HepG2 (cell line): ENCODE results near the gene ZG16. TPM values are rescaled to one million over a fixed set of nuclear protein-coding genes. Genes with fewer than 3 reads are reported as not detected.
A peak's percentile ranks its signal among the peaks of the same experiment; 100 is the strongest.

ENCODE experiments used
- ATM ChIP-seq: fragments of 450-650 bp; IDR thresholded peaks from 2 replicates; pipeline ENCODE4 v1.7.1; 2017; ENCODE audit warnings: mild to moderate bottlenecking, borderline replicate concordance
- CENPT ChIP-seq: sonication (generic); formaldehyde crosslinking; IDR thresholded peaks from 2 replicates; pipeline ENCODE4 v1.8.0; 2022; ENCODE audit warnings: low read depth, mild to moderate bottlenecking, moderate library complexity, missing genetic modification reagents
- CENPX ChIP-seq: sonication (generic); formaldehyde crosslinking; IDR thresholded peaks from 2 replicates; pipeline ENCODE4 v1.9.0; 2021; ENCODE audit warnings: mild to moderate bottlenecking, missing genetic modification reagents, moderate library complexity
- JUNB ChIP-seq: sonication (generic); formaldehyde crosslinking; IDR thresholded peaks from 2 replicates; pipeline ENCODE4 v1.8.0; 2022; ENCODE audit warnings: missing genetic modification reagents, mild to moderate bottlenecking, borderline replicate concordance
- MED1 ChIP-seq: sonication (generic); formaldehyde crosslinking; IDR thresholded peaks from 2 replicates; pipeline ENCODE4 v1.4.0; 2020; ENCODE audit warnings: missing genetic modification reagents
- MIER3 ChIP-seq: IDR thresholded peaks from 2 replicates; pipeline ENCODE4 v1.6.1; 2016; ENCODE audit warnings: missing compliant biosample characterization, borderline replicate concordance
- MTF2 ChIP-seq: sonication (generic); formaldehyde crosslinking; IDR thresholded peaks from 2 replicates; pipeline ENCODE4 v1.5.0; 2020; ENCODE audit warnings: missing genetic modification reagents, borderline replicate concordance
- NFYC ChIP-seq: IDR thresholded peaks from 2 replicates; pipeline ENCODE4 v1.6.1; 2016; ENCODE audit warnings: missing genetic modification reagents, missing compliant biosample characterization
- RFXANK ChIP-seq: IDR thresholded peaks from 2 replicates; pipeline ENCODE4 v1.6.1; 2016
- SSRP1 ChIP-seq: IDR thresholded peaks from 2 replicates; pipeline ENCODE4 v1.6.1; 2016; ENCODE audit warnings: control low read depth
- WIZ ChIP-seq: sonication (generic); formaldehyde crosslinking; IDR thresholded peaks from 2 replicates; pipeline ENCODE4 v1.5.1; 2020; ENCODE audit warnings: mild to moderate bottlenecking, missing genetic modification reagents
- ZNF703 ChIP-seq: sonication (generic); formaldehyde crosslinking; IDR thresholded peaks from 2 replicates; pipeline ENCODE4 v1.5.1; 2020; ENCODE audit warnings: missing genetic modification reagents, mild to moderate bottlenecking, moderate library complexity, borderline replicate concordance
- ZNF772 ChIP-seq: sonication (generic); formaldehyde crosslinking; IDR thresholded peaks from 2 replicates; pipeline ENCODE4 v1.5.0; 2020; ENCODE audit warnings: mild to moderate bottlenecking, missing genetic modification reagents
- polyA plus RNA-seq, 8 experiments: library from polyadenylated mRNA; depleted of rRNA in 3 of 8; stranded (reverse) in 7 of 8; unstranded in 1 of 8; fragments of >200 nt; fragmentation: Illumina TruSeq in 4 of 8; extraction: Trizol in 4 of 8; gene quantifications; 2 replicates each; pipeline versions ENCODE4 v1.2.1 to v1.2.3, GENCODE V29; 2011 to 2016; ENCODE audit warnings: low read depth in 4 of 8, missing spikeins in 1 of 8, mixed read lengths in 1 of 8; ENCODE audit not compliant: insufficient read depth in 1 of 8
- total RNA-seq, 5 experiments: library from RNA; depleted of rRNA; stranded (reverse); fragments of >200 nt; fragmentation: Illumina TruSeq; extraction: Trizol; gene quantifications; 2 replicates each; pipeline ENCODE4 v1.2.3, GENCODE V29; 2016; ENCODE audit warnings: low read depth in 1 of 5
- TF ChIP-seq, protein P1 (sequence below): sonication (generic); formaldehyde crosslinking; IDR thresholded peaks from 2 replicates; pipeline ENCODE4 v1.5.0; 2020; ENCODE audit warnings: mild to moderate bottlenecking, missing genetic modification reagents
- TF ChIP-seq, protein P2 (sequence below): sonication (generic); formaldehyde crosslinking; IDR thresholded peaks from 2 replicates; pipeline ENCODE4 v1.5.0; 2020; ENCODE audit warnings: missing genetic modification reagents, mild to moderate bottlenecking, borderline replicate concordance
- TF ChIP-seq, protein P3 (sequence below): sonication (generic); formaldehyde crosslinking; IDR thresholded peaks from 2 replicates; pipeline ENCODE4 v1.8.1; 2022; ENCODE audit warnings: low read depth, mild to moderate bottlenecking, missing genetic modification reagents
- TF ChIP-seq, protein P4 (sequence below): sonication (generic); formaldehyde crosslinking; IDR thresholded peaks from 2 replicates; pipeline ENCODE4 v1.4.0; 2020; ENCODE audit warnings: missing genetic modification reagents, borderline replicate concordance
- TF ChIP-seq, protein P5 (sequence below): sonication (generic); formaldehyde crosslinking; IDR thresholded peaks from 2 replicates; pipeline ENCODE4 v1.4.0; 2020; ENCODE audit warnings: missing genetic modification reagents, mild to moderate bottlenecking, borderline replicate concordance

The ZG16 gene
- total and polyA plus RNA-seq, 2 of the 13 experiments (the other 11 are each of a cell fraction or from before 2014, with no cell fraction given): 0.04 to 0.07 TPM

DNA sequence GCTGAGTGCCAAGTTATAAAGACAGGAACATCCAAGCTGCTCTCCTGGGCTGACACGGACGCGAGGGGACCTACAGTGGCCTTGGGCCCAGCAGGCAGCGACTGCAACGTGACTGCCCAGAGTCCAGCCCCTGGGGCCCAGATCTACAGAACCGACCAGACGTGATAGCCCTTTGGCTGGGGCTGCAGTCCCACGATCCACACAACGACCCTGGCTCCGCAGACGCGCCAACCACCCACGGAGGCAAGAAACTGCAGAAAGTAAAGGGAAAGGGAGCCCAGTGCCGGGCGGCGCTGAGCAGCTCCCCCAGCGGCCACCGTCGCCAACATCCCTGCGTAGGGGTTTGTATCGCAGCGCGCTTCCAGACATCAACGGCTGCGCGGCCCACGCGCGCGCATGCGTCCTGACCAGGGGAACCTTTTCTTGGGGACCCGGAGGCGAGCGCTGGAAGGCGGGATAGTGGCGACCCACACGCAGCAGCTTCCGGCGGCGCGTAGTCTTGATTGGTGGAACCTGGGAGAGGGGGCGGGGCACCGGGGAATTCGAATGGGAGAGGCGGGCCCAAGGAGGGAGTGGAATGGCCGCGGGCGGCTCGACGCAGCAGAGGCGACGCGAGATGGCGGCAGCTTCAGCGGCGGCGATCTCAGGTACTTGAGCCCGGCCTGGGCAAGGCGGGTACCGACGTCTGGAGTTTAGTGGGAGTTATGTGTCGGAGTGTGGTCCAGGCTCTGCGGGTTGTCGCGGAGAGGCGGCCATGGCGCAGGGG, 12.3 kb downstream of the ZG16 start, which contains the start of gene KIF22 (continued):
- no peak; the same call in 1 of the 2 replicates for TF ChIP-seq CENPT (CRISPR knock-in tag)
- TF ChIP-seq, protein P1, sequence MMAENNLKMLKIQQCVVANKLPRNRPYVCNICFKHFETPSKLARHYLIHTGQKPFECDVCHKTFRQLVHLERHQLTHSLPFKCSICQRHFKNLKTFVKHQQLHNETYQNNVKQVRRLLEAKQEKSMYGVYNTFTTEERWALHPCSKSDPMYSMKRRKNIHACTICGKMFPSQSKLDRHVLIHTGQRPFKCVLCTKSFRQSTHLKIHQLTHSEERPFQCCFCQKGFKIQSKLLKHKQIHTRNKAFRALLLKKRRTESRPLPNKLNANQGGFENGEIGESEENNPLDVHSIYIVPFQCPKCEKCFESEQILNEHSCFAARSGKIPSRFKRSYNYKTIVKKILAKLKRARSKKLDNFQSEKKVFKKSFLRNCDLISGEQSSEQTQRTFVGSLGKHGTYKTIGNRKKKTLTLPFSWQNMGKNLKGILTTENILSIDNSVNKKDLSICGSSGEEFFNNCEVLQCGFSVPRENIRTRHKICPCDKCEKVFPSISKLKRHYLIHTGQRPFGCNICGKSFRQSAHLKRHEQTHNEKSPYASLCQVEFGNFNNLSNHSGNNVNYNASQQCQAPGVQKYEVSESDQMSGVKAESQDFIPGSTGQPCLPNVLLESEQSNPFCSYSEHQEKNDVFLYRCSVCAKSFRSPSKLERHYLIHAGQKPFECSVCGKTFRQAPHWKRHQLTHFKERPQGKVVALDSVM (CRISPR knock-in tag): peak; percentile 83
- TF ChIP-seq MED1 (CRISPR knock-in tag): peak; percentile 86
- peak; percentile 97 for TF ChIP-seq ZNF772
- peak; percentile 82; the same call in 1 of the 2 replicates for TF ChIP-seq ZNF703 (CRISPR knock-in tag)
- peak; percentile 72 for TF ChIP-seq MIER3 (CRISPR knock-in tag)
- no peak for TF ChIP-seq SSRP1
- TF ChIP-seq, protein P2, sequence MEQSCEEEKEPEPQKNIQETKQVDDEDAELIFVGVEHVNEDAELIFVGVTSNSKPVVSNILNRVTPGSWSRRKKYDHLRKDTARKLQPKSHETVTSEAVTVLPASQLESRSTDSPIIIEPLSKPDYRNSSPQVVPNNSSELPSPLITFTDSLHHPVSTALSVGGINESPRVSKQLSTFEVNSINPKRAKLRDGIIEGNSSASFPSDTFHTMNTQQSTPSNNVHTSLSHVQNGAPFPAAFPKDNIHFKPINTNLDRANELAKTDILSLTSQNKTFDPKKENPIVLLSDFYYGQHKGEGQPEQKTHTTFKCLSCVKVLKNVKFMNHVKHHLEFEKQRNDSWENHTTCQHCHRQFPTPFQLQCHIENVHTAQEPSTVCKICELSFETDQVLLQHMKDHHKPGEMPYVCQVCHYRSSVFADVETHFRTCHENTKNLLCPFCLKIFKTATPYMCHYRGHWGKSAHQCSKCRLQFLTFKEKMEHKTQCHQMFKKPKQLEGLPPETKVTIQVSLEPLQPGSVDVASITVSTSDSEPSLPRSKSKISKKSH (CRISPR knock-in tag): peak; percentile 85
- peak; percentile 87 for TF ChIP-seq RFXANK (CRISPR knock-in tag)
- TF ChIP-seq JUNB (CRISPR knock-in tag): 0 out of 2 replicates have a peak, but pooled peaks have one; percentile 67
- TF ChIP-seq, protein P3, sequence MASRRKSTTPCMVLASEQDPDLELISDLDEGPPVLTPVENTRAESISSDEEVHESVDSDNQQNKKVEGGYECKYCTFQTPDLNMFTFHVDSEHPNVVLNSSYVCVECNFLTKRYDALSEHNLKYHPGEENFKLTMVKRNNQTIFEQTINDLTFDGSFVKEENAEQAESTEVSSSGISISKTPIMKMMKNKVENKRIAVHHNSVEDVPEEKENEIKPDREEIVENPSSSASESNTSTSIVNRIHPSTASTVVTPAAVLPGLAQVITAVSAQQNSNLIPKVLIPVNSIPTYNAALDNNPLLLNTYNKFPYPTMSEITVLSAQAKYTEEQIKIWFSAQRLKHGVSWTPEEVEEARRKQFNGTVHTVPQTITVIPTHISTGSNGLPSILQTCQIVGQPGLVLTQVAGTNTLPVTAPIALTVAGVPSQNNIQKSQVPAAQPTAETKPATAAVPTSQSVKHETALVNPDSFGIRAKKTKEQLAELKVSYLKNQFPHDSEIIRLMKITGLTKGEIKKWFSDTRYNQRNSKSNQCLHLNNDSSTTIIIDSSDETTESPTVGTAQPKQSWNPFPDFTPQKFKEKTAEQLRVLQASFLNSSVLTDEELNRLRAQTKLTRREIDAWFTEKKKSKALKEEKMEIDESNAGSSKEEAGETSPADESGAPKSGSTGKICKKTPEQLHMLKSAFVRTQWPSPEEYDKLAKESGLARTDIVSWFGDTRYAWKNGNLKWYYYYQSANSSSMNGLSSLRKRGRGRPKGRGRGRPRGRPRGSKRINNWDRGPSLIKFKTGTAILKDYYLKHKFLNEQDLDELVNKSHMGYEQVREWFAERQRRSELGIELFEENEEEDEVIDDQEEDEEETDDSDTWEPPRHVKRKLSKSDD (CRISPR knock-in tag): peak; percentile 17; the same call in 1 of the 2 replicates
- TF ChIP-seq WIZ (CRISPR knock-in tag): no peak
- TF ChIP-seq CENPX (CRISPR knock-in tag): no peak
- TF ChIP-seq, protein P4, sequence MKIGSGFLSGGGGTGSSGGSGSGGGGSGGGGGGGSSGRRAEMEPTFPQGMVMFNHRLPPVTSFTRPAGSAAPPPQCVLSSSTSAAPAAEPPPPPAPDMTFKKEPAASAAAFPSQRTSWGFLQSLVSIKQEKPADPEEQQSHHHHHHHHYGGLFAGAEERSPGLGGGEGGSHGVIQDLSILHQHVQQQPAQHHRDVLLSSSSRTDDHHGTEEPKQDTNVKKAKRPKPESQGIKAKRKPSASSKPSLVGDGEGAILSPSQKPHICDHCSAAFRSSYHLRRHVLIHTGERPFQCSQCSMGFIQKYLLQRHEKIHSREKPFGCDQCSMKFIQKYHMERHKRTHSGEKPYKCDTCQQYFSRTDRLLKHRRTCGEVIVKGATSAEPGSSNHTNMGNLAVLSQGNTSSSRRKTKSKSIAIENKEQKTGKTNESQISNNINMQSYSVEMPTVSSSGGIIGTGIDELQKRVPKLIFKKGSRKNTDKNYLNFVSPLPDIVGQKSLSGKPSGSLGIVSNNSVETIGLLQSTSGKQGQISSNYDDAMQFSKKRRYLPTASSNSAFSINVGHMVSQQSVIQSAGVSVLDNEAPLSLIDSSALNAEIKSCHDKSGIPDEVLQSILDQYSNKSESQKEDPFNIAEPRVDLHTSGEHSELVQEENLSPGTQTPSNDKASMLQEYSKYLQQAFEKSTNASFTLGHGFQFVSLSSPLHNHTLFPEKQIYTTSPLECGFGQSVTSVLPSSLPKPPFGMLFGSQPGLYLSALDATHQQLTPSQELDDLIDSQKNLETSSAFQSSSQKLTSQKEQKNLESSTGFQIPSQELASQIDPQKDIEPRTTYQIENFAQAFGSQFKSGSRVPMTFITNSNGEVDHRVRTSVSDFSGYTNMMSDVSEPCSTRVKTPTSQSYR (CRISPR knock-in tag): 0 out of 2 replicates have a peak, but pooled peaks have one; percentile 41
- TF ChIP-seq, protein P5, sequence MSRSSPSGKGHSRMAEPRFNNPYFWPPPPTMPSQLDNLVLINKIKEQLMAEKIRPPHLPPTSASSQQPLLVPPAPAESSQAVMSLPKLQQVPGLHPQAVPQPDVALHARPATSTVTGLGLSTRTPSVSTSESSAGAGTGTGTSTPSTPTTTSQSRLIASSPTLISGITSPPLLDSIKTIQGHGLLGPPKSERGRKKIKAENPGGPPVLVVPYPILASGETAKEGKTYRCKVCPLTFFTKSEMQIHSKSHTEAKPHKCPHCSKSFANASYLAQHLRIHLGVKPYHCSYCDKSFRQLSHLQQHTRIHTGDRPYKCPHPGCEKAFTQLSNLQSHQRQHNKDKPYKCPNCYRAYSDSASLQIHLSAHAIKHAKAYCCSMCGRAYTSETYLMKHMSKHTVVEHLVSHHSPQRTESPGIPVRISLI (CRISPR knock-in tag): peak; percentile 62
- TF ChIP-seq NFYC: peak; percentile 96
- TF ChIP-seq MTF2 (CRISPR knock-in tag): 0 out of 2 replicates have a peak, but pooled peaks have one; percentile 13
- TF ChIP-seq ATM: no peak
